Measurements from ENCODE around the gene NIN.

DNA sequence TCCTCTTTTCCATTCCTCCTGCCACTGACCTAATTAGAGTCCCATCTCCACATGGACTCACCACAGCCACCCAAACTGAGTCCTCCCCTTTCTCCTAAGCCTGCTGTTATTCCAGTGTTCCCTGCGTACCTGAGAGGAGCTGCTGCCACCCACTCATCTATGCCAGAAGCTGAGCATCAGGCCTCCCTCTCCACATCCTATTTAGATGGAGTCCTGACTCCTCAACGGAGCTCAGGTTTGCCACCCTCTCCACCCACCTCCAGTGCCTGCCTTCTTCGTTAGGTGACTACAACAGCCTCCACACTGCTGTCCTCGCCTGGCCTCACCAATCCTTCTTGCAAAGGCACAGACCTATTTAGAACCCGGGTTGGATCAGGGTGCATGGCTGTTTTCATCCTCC, 25.7 kb upstream of the NIN start:
- no peak for TF ChIP-seq TAF1 (IDR thresholded peaks at IDR 0.05; ENCODE audit: borderline replicate concordance, insufficient read depth, low read length)
- TF ChIP-seq, protein P1, sequence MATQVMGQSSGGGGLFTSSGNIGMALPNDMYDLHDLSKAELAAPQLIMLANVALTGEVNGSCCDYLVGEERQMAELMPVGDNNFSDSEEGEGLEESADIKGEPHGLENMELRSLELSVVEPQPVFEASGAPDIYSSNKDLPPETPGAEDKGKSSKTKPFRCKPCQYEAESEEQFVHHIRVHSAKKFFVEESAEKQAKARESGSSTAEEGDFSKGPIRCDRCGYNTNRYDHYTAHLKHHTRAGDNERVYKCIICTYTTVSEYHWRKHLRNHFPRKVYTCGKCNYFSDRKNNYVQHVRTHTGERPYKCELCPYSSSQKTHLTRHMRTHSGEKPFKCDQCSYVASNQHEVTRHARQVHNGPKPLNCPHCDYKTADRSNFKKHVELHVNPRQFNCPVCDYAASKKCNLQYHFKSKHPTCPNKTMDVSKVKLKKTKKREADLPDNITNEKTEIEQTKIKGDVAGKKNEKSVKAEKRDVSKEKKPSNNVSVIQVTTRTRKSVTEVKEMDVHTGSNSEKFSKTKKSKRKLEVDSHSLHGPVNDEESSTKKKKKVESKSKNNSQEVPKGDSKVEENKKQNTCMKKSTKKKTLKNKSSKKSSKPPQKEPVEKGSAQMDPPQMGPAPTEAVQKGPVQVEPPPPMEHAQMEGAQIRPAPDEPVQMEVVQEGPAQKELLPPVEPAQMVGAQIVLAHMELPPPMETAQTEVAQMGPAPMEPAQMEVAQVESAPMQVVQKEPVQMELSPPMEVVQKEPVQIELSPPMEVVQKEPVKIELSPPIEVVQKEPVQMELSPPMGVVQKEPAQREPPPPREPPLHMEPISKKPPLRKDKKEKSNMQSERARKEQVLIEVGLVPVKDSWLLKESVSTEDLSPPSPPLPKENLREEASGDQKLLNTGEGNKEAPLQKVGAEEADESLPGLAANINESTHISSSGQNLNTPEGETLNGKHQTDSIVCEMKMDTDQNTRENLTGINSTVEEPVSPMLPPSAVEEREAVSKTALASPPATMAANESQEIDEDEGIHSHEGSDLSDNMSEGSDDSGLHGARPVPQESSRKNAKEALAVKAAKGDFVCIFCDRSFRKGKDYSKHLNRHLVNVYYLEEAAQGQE (IDR thresholded peaks at IDR 0.05; ENCODE audit: insufficient read depth in 1 of 2, low read depth in 2 of 2, low read length in 2 of 2), result no peak

Measured in PFSK-1 (cell line).